Stomach (tissue), 4 donors: ENCODE data around the gene CHST13.

ENCODE experiments used
- EP300 ChIP-seq: sonication (generic); formaldehyde crosslinking; IDR thresholded peaks from one replicate; pipeline ENCODE4 v1.6.1; 2017; ENCODE audit warnings: antibody characterized with exemption
- TF ChIP-seq, protein P1 (sequence below), 7 experiments: fragments of 450-650 bp in 4 of 7; fragments of 200-600 bp in 3 of 7; sonication (generic) in 3 of 7; IDR thresholded peaks; one replicate each; pipeline ENCODE4 v1.5.1; 2016 to 2019; ENCODE audit warnings: antibody characterized with exemption in 7 of 7, control low read depth in 2 of 7, mild to moderate bottlenecking in 1 of 7

DNA sequence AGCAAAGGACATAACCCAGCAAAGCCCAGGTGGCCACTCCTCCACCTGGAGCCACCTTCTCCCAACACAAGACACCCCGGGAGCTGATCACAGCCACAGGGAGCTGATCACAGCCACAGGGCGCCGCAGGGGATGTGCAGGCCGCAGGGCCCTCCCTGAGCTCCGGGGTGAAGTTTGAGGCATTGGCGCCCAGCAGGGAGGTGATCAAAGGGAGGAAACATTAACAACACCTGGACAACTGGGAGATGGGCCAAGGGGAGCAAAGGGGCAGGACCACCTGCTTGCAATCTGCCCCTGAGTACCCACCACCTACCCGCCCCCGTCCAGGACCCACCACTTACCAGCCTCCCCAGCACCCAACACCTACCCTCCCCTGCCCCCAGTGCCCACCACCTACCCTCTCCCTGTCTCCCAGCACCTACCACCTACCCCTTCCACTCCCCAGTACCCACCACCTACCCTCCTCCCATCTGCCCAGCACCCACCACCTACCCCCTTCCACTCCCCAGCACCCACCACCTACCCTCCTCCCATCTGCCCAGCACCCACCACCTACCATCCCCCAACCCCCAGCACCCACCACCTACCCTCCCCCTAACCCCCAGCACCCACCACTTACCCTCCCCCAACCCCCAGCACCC, 8.8 kb upstream of the CHST13 start:
- TF ChIP-seq, protein P1, sequence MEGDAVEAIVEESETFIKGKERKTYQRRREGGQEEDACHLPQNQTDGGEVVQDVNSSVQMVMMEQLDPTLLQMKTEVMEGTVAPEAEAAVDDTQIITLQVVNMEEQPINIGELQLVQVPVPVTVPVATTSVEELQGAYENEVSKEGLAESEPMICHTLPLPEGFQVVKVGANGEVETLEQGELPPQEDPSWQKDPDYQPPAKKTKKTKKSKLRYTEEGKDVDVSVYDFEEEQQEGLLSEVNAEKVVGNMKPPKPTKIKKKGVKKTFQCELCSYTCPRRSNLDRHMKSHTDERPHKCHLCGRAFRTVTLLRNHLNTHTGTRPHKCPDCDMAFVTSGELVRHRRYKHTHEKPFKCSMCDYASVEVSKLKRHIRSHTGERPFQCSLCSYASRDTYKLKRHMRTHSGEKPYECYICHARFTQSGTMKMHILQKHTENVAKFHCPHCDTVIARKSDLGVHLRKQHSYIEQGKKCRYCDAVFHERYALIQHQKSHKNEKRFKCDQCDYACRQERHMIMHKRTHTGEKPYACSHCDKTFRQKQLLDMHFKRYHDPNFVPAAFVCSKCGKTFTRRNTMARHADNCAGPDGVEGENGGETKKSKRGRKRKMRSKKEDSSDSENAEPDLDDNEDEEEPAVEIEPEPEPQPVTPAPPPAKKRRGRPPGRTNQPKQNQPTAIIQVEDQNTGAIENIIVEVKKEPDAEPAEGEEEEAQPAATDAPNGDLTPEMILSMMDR (IDR thresholded peaks at IDR 0.05): no peak
- no peak for TF ChIP-seq EP300
